Stimulated activated CD4-positive, alpha-beta T cell treated with anti-CD3 and anti-CD28 coated beads, Interleukin-1b, Interleukin-23, amount 100 ng/mL, for 48 hours (primary cell): Measurements from ENCODE around the gene MACC1.
"Not testable (repeated sequence)": the region's sequence is repeated elsewhere in the genome, so short reads cannot be mapped to it uniquely, and the experiment has no call there.

Experiments
- DNase-seq: peaks from one replicate; pipeline ENCODE4 v3.0.0-alpha.2; 2020

Gene MACC1

DNA sequence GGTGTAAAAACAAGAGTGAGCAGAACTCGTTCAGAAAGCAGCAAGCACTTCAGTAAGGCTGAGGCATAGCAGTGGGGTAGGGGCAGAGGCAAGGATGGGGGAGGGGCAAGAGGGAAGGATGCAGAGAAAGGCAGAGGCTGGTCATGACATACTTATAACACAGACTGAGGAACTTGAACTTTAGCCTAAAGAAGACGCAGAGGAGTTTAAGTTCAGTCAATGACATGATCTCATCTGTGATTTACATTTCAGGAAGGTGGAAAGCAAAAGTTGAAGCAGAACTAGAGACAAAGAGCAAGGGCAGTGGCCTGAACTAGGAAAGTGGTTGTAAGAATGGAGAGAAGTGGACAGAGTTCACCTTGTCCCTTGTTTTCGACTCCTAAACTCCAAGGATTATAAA is 15.8 kb downstream of the MACC1 start:
- no peak for DNase-seq

DNA sequence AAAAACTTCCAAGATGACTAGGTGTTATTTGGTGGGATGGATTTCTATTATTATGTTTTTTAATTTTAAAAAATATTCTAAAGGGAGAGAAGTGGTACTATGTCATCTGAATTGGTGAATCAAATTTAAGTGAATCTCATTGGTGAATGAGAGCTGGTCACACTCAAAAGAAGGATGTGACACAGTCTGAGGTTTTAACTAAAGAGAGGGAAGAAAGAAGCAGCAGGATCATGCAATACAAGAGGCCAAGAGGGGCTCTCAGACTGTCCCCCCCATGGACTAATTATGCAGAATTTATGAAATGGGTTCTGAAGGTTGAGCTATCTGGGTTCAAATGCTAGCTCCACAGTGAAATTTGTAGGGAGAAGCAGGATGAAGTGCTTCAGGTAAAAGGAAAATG is 16.2 kb downstream of the MACC1 start:
- no peak for DNase-seq

DNA sequence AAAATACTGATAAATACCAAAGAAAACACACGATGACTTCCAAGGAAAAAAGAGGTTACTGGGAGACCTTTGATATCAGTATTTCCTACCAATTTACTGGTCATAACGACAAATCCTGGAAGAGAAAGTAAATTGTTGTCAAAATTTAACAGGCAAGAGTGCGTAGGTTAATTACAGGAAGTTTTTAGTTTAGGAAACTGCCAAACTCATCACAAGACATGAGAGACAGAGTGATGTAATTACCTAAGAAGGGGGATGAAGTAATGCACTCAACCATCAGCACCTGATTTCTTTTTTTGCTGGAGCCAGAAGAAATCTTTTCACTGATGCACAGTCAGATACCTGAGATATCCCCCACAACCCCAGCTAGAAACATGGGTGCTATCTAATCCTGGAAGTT is 16.8 kb downstream of the MACC1 start:
- no peak for DNase-seq

DNA sequence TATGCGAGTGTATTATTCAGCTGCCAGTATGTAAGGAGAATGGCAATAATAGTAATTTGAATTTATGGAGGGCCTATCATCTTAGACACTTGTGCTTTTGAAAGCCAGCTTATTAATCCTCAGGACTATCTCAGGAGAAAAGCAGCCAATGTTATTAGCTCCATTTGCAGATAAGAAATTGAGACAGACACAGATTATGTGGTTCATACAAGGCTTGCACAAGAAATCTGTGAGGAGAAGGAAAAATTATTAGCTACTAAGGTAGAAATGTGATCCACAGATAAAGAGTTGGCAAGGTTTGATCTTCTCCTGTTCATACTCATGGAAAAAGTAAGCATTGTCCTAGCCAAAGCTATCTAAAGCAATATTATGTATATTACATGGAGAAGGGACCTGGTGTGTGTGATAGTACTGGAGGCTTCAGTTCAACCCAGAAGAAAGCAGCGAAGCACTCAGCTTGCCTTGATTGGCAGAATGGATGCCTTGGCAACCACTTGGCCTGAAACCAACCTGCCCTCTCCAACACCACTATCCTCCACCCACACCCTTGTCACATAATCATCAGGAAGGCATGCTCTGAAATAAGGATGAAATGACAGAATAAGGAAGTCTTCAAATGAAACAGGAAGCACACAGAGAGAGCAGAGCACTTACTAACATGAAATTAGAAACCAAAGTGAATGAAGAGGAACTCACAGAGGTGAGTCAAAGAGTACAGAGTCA is 18.0 kb downstream of the MACC1 start:
- no peak for DNase-seq

DNA sequence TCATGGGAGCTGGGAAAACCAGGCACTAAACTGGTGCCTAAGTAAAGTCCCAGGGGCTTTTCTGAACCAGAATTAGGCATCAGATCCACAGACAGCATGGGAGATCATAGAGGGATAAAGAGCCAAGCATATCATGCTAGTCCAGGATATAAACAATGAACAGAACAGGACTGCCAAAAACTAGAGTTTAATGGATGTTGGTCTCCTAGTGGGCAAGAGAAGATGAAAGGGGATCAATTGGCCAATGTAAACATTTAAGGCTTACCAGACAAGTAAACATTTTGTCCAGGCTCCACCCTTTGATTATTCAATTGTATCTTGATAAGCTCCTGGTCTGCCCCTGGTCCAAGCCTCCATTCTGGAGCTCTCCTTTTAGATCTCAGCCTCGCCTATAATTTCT is 18.9 kb downstream of the MACC1 start:
- no peak for DNase-seq

DNA sequence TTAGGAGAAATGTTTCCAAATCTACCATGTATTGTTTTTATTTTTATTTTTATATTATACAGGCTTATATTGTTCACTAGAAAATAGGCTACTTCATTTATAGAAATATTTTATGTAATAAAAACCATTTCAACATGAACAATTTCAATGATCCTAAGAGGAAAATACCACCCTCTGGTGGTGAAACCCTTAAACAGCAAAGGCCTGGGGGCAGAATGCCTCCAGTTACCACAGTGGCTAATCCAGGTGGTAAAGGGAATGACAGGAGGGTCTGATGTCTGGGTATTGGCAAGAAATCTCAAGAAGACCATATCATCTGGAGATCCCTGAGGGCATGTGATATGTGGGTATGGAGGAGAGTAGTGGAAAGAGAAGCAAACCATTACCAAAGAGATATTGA is 19.3 kb downstream of the MACC1 start:
- DNase-seq, result no peak

DNA sequence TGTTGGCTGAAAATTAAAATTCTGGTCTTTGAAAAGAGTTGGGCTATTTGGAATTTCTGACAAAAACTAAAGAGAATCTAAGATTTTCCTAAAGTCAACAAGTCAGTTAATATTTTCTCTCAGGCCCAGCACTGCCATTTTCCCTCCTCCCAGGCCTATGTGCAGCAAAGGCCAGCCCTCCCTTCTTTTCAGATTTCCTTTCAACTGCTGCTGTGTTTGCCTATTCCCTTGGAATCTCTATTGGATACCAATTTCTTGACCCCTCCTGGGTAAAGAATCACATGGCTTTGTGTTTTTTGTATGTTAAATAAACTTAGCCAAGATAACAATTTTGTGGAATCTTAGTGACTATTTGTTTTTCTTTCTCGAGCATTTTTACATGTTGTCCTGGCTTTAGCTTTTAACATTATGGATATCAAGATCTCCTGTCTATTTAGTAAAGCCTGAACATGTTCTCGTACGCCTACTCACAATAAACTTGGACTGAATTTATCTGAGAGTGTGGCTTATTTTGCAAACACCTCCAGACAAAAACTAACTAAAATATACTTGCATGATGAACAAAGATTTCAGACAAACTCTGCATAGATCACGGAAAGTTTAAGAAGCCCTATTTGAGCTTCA is 19.9 kb downstream of the MACC1 start:
- no peak for DNase-seq

DNA sequence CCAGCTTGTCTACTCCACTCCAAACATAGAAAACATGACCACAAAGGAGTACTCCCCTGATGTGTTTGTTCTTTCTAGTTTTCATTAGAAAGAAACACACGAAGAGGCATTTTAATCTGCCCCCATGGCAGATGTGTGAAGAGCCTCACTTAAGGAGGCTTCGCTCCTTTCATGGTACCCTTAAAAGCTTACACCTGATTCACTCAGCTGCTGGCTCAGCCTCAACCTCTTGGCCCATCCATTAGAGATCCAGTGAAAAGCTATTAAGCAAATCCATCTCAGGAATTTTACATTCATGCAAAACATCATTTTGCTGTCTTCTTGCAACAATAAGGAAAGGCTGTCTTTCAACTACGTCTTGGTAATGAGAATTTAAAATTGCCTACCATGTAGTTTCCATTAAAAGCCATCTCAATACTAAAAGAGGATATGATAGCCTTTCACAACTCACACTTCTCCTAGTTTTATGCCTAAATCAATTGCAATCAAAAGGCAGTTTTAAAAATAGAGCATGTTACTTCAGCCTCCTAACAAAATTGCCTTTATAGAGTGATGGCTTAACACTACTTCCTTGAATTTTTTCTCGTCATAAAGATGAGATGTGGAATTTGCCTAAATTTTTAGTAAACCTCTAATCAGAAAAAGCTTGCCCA is 22.7 kb downstream of the MACC1 start:
- no peak for DNase-seq

DNA sequence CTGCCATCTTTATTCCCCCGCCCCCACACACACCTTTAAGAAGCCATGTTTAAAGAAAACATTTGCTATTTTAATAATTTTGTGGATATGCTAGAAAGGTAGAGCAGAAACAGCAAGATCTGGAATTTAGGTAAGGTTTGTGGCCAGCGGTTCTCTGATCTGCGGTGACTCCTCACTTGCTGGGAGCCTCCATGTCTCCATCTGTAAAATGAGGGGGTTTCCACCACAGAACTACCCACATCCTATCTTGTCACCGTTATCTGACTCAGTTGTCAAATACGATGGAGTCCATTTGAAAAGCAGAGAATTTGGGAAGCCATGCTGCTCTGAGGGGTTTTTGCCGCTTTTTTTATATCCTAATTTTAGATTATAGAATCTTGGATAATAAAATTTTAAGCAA is 23.3 kb downstream of the MACC1 start:
- no peak for DNase-seq

DNA sequence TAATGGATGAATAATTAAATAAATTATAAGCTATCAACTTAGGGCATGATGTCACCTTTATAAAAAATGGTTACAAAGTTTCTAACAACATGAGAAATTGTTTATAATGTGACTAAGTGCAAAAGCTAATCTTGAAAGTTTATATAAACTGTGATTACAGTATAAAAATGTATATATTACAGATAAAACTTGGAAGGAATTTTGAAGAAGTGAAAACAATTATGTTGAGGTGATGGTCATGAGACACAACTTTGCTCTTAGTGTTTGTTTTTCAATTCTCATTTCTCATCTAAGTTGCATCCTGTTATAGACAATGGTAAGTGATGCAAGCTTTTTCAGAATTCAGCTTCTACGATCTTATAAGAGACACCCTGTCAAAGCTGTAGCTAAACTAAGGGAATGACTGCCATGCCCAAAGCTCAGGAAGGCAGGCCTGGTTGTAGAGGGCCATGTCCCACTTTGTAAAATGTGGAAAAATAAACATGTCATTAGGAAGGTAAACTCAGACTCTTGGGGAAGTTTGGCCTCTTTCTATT is 23.9 kb downstream of the MACC1 start:
- DNase-seq, result no peak

DNA sequence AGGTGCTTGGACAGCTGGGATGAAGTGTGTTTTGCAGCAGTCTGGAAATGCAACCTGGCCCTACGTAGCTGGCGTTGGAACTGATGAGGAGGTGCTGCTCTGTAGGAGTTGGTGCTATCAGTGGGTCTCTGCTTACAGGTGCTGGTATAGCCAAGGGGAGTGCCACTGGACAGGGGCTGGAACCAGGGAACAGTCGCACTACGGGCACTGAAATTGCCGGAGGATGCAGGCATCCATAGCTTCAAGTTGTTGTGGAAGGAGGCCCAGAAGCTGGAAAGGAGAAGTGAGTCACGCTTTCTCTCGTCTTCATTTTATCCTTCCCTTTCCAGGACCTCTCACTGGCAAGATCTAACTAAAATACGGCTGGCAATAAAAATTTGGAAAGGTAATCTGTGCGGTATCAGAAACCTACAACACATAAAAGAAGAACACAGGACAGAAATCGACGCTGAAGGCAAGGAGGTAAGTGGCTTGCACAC is 25.8 kb downstream of the MACC1 start:
- no peak for DNase-seq

DNA sequence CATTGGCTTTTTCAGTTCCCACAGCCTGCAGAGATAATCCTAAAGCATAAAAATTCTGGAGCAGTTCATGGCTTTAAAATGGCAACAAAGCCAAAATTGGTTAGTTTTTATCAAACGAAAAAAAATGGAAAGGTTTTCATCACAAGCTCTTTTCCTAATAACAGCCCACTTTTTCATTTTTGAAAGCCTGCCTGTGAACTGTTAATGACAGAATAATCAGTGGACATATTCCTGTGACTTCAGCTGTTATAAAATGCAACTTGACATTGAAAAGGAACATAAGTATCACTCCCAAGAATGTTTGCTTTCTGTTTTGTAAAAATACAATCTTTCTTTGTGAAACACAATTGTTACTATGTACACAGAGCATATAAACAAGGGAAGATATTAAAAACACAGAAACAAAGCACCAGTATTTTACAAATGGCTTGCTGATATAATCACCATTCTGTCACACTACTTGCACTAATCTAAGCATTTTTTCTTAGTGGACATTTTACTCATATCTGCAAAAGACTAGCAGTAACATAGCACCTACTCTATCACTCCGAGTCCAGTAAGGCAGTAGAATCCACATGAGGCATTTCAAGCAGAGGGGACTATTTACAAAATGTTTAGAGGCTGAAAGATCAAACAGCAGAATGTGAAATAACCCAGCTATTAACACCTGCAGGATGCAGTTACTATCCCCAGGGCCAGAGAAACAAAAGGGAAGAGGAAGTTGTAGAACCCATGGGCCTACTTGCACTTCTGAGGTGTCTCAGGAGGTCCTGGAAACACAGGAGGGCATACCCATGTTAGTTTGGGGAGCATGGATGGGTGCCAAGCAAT is 26.4 kb downstream of the MACC1 start:
- DNase-seq, result no peak

DNA sequence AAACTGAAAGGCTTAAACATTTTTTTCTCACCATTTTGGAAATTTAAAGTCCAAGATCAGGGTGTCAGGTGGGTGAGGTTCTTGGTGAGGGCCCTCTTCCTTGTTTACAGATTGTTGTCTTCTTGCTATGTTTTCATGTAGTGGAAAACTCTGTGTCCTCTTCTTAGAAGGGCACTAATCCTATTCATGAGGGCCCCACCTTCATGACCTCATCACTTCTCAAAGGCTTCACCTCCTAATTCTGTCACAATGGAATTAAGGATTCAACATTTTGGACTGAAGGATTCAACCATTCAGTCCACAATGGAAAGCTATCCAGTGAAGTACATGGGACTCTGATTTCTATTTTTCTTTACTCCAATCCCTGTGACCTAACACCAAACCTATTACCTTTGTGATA is 27.3 kb downstream of the MACC1 start:
- DNase-seq, result no peak

DNA sequence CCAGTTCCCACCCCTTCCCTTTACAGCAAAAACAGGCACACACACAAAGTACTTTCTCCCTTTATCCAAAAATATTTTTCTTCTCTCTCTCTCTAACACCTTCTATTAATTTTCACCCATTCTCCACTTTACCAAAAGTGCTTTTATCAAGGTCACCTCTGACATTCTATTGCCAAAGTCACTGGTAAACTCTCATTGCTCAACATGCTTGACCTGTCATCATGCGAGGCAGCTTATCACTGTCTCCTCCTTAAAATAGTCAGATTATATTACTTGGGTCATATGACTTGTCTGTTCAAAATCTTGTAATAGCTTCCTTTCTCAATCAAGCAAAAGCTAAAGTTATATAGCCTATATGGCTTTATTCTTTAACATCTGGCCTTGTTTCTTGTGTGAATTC is 28.6 kb downstream of the MACC1 start:
- no peak for DNase-seq

DNA sequence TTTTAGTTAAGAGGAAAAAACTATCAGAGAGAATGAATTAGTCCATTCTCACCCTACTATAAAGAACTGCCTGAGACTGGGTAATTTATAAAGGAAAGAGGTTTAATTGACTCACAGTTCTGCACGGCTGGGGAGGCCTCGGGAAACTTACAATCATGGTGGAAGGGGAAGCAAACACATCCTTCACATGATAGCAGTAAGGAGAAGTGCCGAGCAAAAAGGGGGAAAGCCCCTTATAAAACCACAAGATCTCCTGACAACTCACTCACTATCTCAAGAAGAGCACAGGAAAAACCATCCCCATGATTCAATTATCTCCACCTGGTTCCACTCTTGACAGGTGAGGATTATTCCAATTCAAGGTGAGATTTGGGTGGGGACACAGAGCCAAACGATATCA is 29.3 kb downstream of the MACC1 start:
- DNase-seq, result not testable (repeated sequence)

DNA sequence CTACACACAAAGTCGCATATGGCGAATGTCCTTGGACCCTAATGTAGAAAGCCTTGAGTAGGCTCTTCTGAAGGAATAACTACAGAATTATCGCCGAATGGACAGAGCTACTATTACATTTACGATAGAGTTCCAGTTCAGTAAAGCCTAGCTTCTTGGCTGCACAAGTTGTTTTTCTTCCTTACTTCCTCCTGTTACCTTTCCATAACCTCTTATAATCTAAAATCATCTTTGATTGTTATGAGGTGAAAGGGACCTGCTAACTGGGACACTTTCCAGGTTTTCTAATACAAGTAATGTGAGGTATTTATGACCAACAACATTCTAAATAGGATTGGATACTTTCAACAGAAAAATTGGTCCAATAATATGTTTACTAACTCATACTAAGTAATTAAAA is 31.2 kb downstream of the MACC1 start:
- DNase-seq, result no peak

DNA sequence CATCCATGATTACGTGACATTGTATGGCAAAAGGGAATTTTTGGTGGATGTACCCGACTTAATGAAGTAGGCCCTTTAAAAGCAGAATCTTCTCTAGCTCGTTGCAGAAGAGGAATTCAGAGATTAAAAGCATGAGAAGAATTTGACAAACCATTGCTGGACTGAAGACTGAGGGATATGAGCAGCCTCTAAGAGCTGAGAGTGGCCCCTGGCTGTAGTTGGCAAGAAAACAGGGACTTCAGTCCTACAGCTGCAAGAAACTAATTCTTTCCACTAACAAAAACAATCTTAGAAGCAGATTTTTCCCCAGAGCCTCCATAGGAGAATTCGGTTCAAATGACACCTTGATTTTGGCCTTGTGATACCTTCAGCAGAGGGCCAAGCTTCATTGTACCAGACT is 34.1 kb downstream of the MACC1 start:
- no peak for DNase-seq

DNA sequence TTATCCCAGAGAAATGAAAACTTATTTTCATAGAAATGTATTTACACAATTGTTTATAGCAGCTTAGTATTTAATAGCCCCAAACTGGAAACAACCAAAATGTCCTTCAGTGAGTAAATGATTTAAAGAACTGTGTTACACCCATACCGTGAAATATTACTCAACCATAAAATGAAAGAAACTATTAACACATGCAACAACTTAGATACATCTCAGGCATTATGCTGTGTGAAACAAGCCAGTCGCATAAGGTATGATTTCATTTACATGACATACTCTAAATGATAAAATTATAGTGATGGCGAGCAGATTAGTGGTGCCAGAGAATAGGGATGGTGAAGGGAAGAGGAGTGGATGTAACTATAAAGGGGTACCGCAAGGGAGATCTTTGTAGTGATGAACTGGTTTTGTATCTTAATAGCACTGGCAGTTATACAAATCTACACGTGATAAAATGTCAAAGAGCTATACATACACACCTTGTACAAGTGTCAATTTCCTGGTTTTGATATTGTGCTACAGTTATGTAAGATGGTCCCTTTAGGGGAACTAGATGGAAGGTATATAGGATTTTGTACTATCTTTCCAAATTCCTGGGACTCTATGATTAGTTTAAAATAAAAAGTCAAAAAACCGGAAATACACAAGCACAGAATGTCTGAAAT is 40.5 kb downstream of the MACC1 start:
- no peak for DNase-seq

DNA sequence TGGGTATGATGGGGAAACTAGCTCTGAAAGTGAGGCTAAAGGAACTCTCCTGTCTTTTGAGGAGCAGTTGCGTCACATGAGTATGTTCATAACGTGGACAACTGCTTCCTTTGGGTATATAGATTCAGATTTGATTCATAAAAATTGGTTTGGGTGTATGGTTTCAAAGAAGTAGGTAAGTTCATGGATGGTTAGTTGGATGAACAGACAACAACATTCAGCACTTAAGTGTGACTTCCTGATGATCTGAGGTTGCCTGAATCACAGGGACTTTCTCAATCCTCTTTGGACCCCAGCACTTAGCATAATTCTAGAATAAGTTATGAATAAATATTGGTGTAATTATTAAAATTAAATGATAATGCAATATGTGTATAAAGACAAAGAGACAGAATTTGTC is 43.4 kb downstream of the MACC1 start:
- no peak for DNase-seq

DNA sequence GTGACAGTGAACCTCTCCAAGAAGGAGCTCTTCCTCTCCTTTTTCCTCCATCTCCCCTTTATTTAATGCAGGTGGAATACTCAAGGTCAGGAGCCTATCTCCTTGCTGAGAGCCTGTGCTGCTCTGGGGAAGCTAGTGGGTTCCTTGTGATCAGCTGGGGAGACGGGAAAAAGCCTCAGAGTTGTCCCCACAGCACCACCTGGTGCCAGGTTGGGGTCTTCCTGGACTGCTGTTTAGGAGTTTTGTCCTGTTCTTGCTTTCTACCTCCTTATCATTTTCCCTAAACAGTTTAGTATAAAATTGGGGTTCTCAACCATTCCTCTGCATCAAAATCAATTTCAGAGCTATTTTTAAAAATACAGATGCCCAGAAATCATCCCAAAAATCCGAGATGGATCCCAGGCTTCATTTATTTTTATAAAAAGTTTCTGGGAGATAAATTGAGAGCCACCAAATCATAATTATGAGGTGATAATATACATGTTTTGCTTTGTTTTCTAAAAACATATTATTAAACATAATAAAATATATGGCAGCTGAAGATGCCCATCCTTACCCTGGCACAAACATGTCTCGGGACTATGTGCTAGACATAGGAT is 44.3 kb downstream of the MACC1 start:
- DNase-seq, result no peak

DNA sequence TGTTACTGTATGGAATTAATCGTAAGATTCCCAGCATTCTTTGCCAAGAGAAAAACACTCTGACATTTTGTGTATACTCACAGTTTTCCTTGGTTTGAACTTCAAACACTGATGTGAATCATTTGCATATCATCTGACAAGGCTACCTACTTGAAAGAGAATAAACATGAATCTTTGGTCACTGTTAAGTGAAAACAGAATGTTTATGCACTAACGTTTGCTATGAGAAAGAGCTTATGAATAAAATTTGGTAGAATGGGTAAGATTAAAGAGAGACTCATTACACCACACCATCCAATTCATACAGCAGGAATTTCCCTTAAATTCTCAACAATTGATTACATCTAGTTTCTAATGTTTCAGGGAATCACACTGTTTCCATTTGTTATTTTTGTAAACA is 46.6 kb downstream of the MACC1 start:
- DNase-seq, result no peak

DNA sequence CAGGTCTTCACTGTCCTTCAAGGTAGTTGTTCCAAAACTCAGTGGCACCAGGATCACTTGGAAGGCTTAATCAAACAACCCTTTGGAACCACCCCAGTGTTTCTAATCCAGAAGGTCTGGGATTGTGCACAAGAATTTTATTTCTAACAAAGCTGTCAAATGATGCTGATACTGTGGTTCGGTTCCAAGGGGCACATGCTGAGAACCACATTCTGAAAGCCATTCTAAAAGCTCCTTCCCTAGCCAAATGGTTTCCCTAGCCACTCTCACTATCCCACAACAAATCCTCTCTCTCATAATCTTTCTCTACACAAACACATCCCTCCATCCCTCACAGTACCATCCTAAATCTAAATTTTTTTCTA is 52.1 kb downstream of the MACC1 start:
- DNase-seq, result no peak
